ENCODE data around the gene LGALS4.

DNA sequence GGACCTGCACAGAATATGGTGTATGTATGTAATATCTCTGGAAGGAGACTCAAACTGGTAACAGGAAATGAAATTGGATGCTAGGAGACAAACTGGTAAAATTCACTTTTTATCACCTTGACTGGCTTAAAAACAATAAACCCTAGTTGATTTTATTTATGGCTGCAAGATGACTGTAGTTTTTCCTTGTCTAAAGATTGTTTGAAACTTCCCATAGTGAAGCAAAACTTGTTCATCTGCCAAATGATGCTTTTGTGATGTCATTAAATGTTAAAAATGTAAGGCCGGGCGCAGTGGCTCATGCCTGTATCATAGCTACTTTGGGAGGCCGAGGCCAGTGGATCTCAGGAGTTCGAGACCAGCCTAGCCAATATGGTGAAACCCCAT lies 21.4 kb upstream of the LGALS4 start:
- TF ChIP-seq ZNF70 (CRISPR knock-in tag; IDR thresholded peaks at IDR 0.05) (no peak), TOX (CRISPR knock-in tag; IDR thresholded peaks at IDR 0.05; ENCODE audit: borderline replicate concordance) (no peak), OSR1 (CRISPR knock-in tag; IDR thresholded peaks at IDR 0.05) (no peak), PPARA (CRISPR knock-in tag; IDR thresholded peaks at IDR 0.05; ENCODE audit: borderline replicate concordance) (no peak), ZNF565 (CRISPR knock-in tag; conservative IDR thresholded peaks at IDR 0.05; ENCODE audit: low read depth) (no peak), GLIS3 (CRISPR knock-in tag; IDR thresholded peaks at IDR 0.05) (no peak), POU6F1 (CRISPR knock-in tag; IDR thresholded peaks at IDR 0.05; ENCODE audit: borderline replicate concordance, low read depth) (no peak), ZFP3 (CRISPR knock-in tag; IDR thresholded peaks at IDR 0.05) (no peak), ZFP30 (CRISPR knock-in tag; IDR thresholded peaks at IDR 0.05) (no peak), RARB (CRISPR knock-in tag; IDR thresholded peaks at IDR 0.05) (no peak)
- TF ChIP-seq, protein P1, sequence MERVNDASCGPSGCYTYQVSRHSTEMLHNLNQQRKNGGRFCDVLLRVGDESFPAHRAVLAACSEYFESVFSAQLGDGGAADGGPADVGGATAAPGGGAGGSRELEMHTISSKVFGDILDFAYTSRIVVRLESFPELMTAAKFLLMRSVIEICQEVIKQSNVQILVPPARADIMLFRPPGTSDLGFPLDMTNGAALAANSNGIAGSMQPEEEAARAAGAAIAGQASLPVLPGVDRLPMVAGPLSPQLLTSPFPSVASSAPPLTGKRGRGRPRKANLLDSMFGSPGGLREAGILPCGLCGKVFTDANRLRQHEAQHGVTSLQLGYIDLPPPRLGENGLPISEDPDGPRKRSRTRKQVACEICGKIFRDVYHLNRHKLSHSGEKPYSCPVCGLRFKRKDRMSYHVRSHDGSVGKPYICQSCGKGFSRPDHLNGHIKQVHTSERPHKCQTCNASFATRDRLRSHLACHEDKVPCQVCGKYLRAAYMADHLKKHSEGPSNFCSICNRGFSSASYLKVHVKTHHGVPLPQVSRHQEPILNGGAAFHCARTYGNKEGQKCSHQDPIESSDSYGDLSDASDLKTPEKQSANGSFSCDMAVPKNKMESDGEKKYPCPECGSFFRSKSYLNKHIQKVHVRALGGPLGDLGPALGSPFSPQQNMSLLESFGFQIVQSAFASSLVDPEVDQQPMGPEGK (CRISPR knock-in tag; IDR thresholded peaks at IDR 0.05; ENCODE audit: borderline replicate concordance), result no peak

Data from SK-N-SH treated with all-trans-retinoic acid at 6 μM for 48 hours (cell line).